ENCODE data around the gene TCF7L1.
A peak's percentile ranks its signal among the peaks of the same experiment; 100 is the strongest.

The TCF7L1 gene

DNA sequence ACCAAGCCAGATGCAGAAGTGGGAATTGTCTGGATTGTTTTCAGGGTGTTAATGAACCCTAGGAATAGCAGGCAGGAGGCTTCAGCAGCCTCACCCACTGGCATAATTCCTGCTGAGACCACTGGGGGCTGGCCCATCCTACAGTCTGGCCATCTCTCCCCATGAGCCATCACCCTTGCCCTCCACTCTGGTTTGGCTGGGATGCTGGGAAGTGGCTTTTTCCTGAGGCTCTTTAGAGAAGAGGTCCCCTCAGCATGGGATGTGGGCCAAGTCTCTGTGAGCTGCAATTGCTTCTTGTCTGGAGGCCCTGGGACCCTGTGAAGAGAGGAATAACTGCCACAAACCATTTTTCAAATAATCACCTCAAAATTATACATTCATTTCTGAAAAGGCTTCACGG is 4.0 kb downstream of the TCF7L1 start:
- ATAC-seq: no peak
- no peak for TF ChIP-seq PPARA (CRISPR knock-in tag; IDR thresholded peaks at IDR 0.05; ENCODE audit: borderline replicate concordance)
- TF ChIP-seq ZC3H10 (CRISPR knock-in tag; IDR thresholded peaks at IDR 0.05): no peak
- no peak for TF ChIP-seq ISL1 (CRISPR knock-in tag; IDR thresholded peaks at IDR 0.05)
- TF ChIP-seq, protein P1, sequence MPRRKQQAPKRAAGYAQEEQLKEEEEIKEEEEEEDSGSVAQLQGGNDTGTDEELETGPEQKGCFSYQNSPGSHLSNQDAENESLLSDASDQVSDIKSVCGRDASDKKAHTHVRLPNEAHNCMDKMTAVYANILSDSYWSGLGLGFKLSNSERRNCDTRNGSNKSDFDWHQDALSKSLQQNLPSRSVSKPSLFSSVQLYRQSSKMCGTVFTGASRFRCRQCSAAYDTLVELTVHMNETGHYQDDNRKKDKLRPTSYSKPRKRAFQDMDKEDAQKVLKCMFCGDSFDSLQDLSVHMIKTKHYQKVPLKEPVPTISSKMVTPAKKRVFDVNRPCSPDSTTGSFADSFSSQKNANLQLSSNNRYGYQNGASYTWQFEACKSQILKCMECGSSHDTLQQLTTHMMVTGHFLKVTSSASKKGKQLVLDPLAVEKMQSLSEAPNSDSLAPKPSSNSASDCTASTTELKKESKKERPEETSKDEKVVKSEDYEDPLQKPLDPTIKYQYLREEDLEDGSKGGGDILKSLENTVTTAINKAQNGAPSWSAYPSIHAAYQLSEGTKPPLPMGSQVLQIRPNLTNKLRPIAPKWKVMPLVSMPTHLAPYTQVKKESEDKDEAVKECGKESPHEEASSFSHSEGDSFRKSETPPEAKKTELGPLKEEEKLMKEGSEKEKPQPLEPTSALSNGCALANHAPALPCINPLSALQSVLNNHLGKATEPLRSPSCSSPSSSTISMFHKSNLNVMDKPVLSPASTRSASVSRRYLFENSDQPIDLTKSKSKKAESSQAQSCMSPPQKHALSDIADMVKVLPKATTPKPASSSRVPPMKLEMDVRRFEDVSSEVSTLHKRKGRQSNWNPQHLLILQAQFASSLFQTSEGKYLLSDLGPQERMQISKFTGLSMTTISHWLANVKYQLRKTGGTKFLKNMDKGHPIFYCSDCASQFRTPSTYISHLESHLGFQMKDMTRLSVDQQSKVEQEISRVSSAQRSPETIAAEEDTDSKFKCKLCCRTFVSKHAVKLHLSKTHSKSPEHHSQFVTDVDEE (CRISPR knock-in tag; IDR thresholded peaks at IDR 0.05): no peak
- TF ChIP-seq ZNF565 (CRISPR knock-in tag; conservative IDR thresholded peaks at IDR 0.05; ENCODE audit: low read depth): no peak
- no peak for TF ChIP-seq SNAI2 (CRISPR knock-in tag; IDR thresholded peaks at IDR 0.05)

DNA sequence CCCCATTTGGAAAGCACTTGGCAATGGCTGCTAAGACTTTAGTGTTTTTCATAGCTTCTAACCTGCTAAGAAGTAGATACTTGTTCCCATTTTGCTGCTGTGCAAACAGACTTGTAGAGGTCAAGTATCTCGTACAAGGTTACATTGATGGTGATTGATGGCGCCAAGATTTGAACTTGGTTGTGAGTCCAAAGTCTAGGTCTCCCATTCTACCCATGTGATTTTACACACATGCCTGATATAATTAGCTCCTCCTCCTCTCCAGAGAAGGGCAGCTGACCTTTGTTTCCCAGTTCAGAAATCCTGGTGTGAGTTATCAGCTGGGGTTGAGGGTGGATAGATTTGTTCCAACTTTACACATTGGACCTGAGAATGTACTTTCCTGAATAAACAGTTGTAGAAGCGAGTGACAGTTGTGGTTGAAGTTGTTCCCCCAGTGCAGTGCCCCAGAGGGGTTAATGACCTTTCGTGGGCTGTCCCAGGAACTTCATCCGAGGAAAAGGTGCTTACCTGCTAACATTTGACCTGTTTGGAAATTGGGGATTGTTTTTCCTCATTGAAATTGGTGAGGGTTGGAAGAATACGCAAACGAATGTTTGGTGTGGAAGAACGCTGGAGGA is 10.4 kb downstream of the TCF7L1 start:
- TF ChIP-seq TOX (CRISPR knock-in tag; IDR thresholded peaks at IDR 0.05; ENCODE audit: borderline replicate concordance): no peak
- TF ChIP-seq SNAI2 (CRISPR knock-in tag; IDR thresholded peaks at IDR 0.05): no peak
- TF ChIP-seq ISL1 (CRISPR knock-in tag; IDR thresholded peaks at IDR 0.05): no peak
- no peak for TF ChIP-seq ZC3H10 (CRISPR knock-in tag; IDR thresholded peaks at IDR 0.05)
- TF ChIP-seq ZFP30 (CRISPR knock-in tag; IDR thresholded peaks at IDR 0.05): no peak
- ATAC-seq: no peak

DNA sequence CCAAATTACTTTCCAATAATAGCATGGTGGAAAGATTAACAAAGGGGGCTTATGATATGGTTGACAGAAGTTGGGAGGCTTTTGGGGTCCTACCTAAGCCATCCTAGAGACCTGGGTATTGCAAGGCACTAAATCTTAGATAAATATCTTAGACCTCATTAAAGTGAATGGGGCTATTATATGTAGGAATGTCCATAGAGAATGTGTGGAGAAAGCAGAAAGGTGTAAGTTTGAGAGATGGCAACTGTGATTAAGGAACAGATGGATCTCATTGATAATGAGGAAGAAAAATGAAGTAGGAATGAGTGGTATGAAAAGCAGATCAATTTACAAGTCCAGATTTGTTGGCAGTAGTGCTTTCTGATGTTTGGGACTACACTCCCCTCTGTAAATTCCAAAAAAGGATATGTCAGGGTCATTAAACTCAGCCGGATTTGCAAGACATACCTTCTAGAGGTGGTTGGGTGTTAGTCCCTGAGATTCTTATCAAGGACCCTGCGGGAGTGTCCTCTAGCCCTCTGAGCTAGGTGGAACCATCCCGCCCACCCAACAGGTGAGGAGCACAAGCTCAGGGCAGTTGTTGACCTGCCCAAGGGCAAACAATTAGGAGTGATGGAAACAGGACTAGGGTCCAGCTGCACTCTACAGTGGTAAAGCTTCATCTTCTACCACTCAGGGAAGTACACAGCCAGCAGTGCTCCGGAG is 12.1 kb downstream of the TCF7L1 start:
- TF ChIP-seq, protein P2, sequence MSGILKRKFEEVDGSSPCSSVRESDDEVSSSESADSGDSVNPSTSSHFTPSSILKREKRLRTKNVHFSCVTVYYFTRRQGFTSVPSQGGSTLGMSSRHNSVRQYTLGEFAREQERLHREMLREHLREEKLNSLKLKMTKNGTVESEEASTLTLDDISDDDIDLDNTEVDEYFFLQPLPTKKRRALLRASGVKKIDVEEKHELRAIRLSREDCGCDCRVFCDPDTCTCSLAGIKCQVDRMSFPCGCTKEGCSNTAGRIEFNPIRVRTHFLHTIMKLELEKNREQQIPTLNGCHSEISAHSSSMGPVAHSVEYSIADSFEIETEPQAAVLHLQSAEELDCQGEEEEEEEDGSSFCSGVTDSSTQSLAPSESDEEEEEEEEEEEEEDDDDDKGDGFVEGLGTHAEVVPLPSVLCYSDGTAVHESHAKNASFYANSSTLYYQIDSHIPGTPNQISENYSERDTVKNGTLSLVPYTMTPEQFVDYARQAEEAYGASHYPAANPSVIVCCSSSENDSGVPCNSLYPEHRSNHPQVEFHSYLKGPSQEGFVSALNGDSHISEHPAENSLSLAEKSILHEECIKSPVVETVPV (CRISPR knock-in tag; IDR thresholded peaks at IDR 0.05): no peak
- no peak for TF ChIP-seq TCF4 (CRISPR knock-in tag; IDR thresholded peaks at IDR 0.05; ENCODE audit: borderline replicate concordance)
- ATAC-seq: no peak

DNA sequence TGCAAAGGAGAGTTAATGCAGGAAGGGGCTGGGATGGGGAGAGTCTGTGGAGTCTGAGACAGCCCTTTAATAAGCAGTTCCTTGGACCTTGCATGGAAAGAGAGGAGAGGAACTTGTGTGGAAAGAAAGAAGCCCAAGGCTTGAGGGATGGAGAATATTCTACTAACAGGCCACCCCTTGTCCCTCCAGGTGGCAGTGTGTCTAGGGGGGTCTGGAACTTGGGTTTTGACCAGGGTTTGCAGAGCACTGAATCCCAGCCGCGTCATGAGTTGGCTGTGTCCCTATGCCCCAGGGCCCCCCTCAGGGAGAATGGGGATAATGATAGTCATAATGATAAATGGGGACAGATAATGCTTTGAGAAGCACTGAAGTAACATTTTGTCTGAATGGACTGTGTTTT is 15.0 kb downstream of the TCF7L1 start:
- TF ChIP-seq CSDC2 (CRISPR knock-in tag; IDR thresholded peaks at IDR 0.05) (no peak), OSR1 (CRISPR knock-in tag; IDR thresholded peaks at IDR 0.05) (no peak), RARB (CRISPR knock-in tag; IDR thresholded peaks at IDR 0.05) (no peak), GLIS3 (CRISPR knock-in tag; IDR thresholded peaks at IDR 0.05) (no peak), ZFP30 (CRISPR knock-in tag; IDR thresholded peaks at IDR 0.05) (no peak), ZC3H10 (CRISPR knock-in tag; IDR thresholded peaks at IDR 0.05) (no peak), SNAI2 (CRISPR knock-in tag; IDR thresholded peaks at IDR 0.05) (no peak)
- TF ChIP-seq, protein P3, sequence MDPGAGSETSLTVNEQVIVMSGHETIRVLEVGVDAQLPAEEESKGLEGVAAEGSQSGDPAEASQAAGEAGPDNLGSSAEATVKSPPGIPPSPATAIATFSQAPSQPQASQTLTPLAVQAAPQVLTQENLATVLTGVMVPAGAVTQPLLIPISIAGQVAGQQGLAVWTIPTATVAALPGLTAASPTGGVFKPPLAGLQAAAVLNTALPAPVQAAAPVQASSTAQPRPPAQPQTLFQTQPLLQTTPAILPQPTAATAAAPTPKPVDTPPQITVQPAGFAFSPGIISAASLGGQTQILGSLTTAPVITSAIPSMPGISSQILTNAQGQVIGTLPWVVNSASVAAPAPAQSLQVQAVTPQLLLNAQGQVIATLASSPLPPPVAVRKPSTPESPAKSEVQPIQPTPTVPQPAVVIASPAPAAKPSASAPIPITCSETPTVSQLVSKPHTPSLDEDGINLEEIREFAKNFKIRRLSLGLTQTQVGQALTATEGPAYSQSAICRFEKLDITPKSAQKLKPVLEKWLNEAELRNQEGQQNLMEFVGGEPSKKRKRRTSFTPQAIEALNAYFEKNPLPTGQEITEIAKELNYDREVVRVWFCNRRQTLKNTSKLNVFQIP (CRISPR knock-in tag; IDR thresholded peaks at IDR 0.05; ENCODE audit: borderline replicate concordance, low read depth): no peak
- TF ChIP-seq, protein P4, sequence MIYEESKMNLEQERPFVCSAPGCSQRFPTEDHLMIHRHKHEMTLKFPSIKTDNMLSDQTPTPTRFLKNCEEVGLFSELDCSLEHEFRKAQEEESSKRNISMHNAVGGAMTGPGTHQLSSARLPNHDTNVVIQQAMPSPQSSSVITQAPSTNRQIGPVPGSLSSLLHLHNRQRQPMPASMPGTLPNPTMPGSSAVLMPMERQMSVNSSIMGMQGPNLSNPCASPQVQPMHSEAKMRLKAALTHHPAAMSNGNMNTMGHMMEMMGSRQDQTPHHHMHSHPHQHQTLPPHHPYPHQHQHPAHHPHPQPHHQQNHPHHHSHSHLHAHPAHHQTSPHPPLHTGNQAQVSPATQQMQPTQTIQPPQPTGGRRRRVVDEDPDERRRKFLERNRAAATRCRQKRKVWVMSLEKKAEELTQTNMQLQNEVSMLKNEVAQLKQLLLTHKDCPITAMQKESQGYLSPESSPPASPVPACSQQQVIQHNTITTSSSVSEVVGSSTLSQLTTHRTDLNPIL (CRISPR knock-in tag; IDR thresholded peaks at IDR 0.05; ENCODE audit: low read depth): no peak
- no peak for ATAC-seq

DNA sequence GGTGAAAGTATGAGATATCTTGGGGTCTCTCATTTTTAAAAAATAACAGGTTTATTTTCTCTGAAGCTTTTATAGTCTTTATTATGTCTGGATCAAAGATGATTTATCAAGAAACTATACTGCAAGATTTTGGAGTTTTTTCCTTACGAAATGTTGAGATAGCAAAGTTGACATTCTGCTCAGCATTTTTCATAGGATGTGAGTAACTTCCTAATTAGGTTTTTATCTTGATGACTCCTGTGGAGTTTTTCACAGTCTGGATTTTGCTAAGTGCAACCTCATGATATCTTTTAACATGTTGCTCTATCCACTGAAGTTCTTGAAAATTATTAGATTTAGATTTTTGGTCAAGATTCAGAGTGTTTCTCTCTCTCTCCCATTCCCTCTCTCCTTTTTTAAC is 17.8 kb downstream of the TCF7L1 start:
- TF ChIP-seq PPARA (CRISPR knock-in tag; IDR thresholded peaks at IDR 0.05; ENCODE audit: borderline replicate concordance) (no peak), ZNF8 (CRISPR knock-in tag; IDR thresholded peaks at IDR 0.05) (no peak), ESRRG (CRISPR knock-in tag; IDR thresholded peaks at IDR 0.05) (no peak), ARNTL (CRISPR knock-in tag; IDR thresholded peaks at IDR 0.05; ENCODE audit: borderline replicate concordance, low read depth) (no peak), ISL1 (CRISPR knock-in tag; IDR thresholded peaks at IDR 0.05) (peak; percentile 40; the same call in 1 of the 2 replicates)
- TF ChIP-seq, protein P1 (CRISPR knock-in tag; IDR thresholded peaks at IDR 0.05): no peak
- TF ChIP-seq, protein P4 (CRISPR knock-in tag; IDR thresholded peaks at IDR 0.05; ENCODE audit: low read depth): no peak

More for the DNA sequence above, 17.8 kb downstream of the TCF7L1 start:
- no peak for ATAC-seq

All from SK-N-SH treated with all-trans-retinoic acid at 6 μM for 48 hours (cell line).